ENCODE measurements around the gene REM1. TPM values are rescaled to one million over a fixed set of nuclear protein-coding genes. Genes with fewer than 3 reads are reported as not detected.

REM1 gene
- total RNA-seq, 2 donors from 2014 or later, result 1.3 to 4.9 TPM

DNA sequence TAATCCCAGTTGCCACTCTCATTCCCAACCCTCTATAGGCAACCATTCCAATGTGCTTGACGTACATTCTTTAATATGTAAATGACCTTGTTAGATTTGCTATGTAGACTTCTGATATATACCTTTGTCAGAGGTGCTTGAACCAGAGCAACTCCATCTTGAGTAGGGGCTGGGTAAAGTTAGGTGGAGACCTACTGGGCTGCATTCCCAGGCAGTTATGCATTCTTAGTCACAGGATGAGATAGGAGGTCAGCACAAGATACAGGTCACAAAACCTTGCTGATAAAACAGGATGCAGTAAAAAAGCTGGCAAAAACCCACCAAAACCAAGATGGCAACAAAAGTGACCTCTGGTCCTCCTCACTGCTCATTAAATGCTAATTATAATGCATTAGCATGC lies 30.8 kb downstream of the REM1 start:
- TF ChIP-seq, protein P1, sequence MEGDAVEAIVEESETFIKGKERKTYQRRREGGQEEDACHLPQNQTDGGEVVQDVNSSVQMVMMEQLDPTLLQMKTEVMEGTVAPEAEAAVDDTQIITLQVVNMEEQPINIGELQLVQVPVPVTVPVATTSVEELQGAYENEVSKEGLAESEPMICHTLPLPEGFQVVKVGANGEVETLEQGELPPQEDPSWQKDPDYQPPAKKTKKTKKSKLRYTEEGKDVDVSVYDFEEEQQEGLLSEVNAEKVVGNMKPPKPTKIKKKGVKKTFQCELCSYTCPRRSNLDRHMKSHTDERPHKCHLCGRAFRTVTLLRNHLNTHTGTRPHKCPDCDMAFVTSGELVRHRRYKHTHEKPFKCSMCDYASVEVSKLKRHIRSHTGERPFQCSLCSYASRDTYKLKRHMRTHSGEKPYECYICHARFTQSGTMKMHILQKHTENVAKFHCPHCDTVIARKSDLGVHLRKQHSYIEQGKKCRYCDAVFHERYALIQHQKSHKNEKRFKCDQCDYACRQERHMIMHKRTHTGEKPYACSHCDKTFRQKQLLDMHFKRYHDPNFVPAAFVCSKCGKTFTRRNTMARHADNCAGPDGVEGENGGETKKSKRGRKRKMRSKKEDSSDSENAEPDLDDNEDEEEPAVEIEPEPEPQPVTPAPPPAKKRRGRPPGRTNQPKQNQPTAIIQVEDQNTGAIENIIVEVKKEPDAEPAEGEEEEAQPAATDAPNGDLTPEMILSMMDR (IDR thresholded peaks at IDR 0.05), result no peak
- TF ChIP-seq POLR2A (IDR thresholded peaks at IDR 0.05) (no peak), POLR2AphosphoS5 (IDR thresholded peaks at IDR 0.05) (no peak)
- WGBS, result 77% methylated on average over 1 of the region's 1 CpG
- Histone ChIP-seq H3K9me3 (no peaks in the 10 kb centered on the region), H3K4me1 (replicated peaks) (no peaks in the 10 kb centered on the region), H3K27me3 (replicated peaks; ENCODE audit: insufficient read depth) (no peaks in the 10 kb centered on the region), H3K27ac (no peak overlapping the region), H3K36me3 (no peaks in the 10 kb centered on the region), H3K4me3 (no peak overlapping the region)
- intact Hi-C loops (cut with DNase I), result no loop called here
- DNase-seq (ENCODE audit: low spot score), result no peak

DNA sequence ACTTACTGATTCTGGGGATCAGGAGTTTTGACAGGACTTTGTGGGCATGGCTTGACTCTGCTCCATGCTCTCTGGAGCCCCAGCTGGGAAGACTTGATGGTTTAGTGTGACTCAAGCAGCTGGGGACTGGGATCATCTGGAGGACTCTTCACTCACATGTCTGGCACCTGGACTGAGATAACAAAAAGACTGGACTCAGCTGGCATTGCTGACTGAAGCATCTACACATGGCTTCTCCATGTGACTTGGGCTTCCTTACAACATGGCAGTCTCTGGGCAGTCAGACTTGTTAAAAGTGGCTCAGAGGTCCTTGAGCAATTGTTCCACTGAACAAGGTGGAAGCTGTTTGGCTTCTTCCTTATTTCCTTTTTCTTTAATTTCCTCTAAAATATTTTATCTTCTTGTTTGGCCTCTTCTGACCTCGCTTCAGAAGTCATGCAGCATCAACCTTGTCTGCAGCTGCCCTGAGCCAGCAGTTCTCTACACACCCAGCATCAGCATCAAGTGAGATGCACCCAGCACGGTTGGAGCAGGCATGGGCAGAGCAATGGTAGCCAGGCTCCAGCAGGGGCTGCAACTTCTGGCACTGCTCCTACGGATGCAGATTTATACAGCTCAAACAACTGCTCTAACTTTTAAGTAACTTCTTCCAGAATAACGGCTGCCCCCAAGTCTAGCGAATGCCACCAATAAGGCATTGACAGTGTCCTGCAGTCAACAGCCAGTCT lies 33.6 kb downstream of the REM1 start:
- Histone ChIP-seq H3K27ac (no peak overlapping the region), H3K36me3 (no peaks in the 10 kb centered on the region), H3K27me3 (replicated peaks; ENCODE audit: insufficient read depth) (no peaks in the 10 kb centered on the region), H3K4me1 (replicated peaks) (no peaks in the 10 kb centered on the region), H3K4me3 (no peak overlapping the region), H3K9me3 (no peaks in the 10 kb centered on the region)
- 75% methylated on average over 5 of the region's 5 CpGs for WGBS
- TF ChIP-seq POLR2A (IDR thresholded peaks at IDR 0.05), result no peak
- TF ChIP-seq POLR2AphosphoS5 (IDR thresholded peaks at IDR 0.05), result no peak
- TF ChIP-seq, protein P1 (IDR thresholded peaks at IDR 0.05), result no peak
- intact Hi-C loops (cut with DNase I), result no loop called here
- DNase-seq (ENCODE audit: low spot score), result no peak

DNA sequence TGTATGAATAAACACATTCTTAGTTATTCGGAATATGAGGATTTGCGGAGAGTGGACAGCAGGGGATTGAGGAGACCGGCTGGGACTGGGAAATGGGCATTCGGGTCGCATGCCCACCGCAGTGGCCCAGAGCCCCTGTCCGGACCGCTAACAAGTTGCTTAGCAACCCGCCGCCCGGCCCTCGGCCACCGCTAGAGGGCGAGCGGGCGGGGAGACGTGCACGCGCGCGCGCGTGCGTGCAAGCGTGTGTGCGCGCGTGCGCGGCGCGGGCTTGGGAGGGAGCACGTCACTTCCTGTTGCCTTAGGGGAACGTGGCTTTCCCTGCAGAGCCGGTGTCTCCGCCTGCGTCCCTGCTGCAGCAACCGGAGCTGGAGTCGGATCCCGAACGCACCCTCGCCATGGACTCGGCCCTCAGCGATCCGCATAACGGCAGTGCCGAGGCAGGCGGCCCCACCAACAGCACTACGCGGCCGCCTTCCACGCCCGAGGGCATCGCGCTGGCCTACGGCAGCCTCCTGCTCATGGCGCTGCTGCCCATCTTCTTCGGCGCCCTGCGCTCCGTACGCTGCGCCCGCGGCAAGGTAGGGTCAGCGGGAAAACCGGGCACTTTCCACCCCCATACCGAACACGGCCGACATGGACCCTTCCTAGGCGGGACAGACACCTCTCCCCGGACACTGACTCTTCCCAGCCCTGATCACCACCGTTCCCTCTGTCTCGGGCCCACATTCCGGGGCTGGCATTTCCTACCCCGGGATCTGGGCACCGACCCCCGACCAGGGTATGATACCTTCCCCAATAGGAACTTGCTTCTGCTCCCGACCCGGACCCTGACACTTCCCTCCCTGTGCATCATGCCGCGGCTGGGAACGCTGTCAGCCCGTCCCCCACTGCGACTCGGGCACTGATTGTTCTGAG lies 39.3 kb downstream of the REM1 start, which contains the start of gene HM13:
HM13 (plus strand) TSS at position 289 of the 918 bp plus-strand sequence; CDS start at position 399, 110 bp downstream.
- H3K9me3 ChIP-seq, result no peaks in the 10 kb centered on the region
- no peaks in the 10 kb centered on the region for H3K36me3 ChIP-seq
- TF ChIP-seq POLR2AphosphoS5 (IDR thresholded peaks at IDR 0.05) (peak; percentile 71), POLR2A (IDR thresholded peaks at IDR 0.05) (peak; percentile 77)
- TF ChIP-seq, protein P1 (IDR thresholded peaks at IDR 0.05), result peak; percentile 98 to 99 (median 99)
- intact Hi-C loops (cut with DNase I), result no loop called here
- WGBS, result under 1% methylated on average over 58 of the region's 86 CpGs
- DNase-seq (ENCODE audit: low spot score), result peak; percentile 88
- H3K4me3 ChIP-seq, result peak within 1 kb of the TSS; percentile 89 to 97
- H3K27ac ChIP-seq, result peak within 1 kb of the TSS; percentile 65 to 75
- no peaks in the 10 kb centered on the region for H3K27me3 ChIP-seq (replicated peaks; ENCODE audit: insufficient read depth)
- peaks cover 17% of the 10 kb centered on the region for H3K4me1 ChIP-seq (replicated peaks)

DNA sequence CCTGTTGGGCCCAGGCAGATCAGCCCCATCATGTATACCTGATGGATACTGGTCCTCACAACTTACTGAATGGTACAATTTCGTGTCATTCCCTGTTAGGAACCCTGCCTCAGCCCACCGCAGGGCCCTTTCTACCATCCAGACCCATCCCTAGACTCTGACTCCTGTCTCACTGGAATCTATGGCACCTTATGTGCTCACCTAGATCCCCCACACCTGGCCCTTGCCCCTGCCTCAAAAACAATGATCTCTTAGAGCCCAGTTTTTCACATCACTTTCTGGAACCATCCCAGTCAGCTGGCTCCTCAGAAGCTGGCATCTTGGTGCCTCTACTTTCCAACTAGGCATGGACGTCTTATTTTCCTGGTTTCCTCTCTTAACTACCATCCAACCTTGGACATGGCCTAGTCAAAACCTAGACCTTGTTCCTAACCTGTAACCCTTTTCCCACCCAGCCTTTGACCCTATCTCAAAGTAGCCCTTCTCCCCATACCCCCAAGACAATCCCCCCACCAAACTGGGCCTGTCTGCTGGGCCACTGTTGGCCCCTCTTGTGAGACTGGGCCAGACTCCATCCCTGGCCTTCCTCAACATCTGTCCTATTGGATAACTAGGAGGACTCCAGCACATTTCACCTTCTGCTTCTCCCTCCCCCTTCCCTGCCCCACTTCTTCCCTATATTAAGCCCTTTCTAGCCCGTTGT lies 40.1 kb downstream of the REM1 start:
- no peaks in the 10 kb centered on the region for H3K27me3 ChIP-seq (replicated peaks; ENCODE audit: insufficient read depth)
- intact Hi-C loops (cut with DNase I), result no loop called here
- peaks cover 17% of the 10 kb centered on the region for H3K4me1 ChIP-seq (replicated peaks)
- peak overlapping the region; percentile 65 to 75 for H3K27ac ChIP-seq
- H3K4me3 ChIP-seq, result peak overlapping the region; percentile 89 to 97
- DNase-seq (ENCODE audit: low spot score), result no peak
- H3K9me3 ChIP-seq, result no peaks in the 10 kb centered on the region
- WGBS, result 13% methylated on average over 4 of the region's 4 CpGs
- no peak for TF ChIP-seq POLR2AphosphoS5 (IDR thresholded peaks at IDR 0.05)
- TF ChIP-seq, protein P1 (IDR thresholded peaks at IDR 0.05), result no peak
- no peak for TF ChIP-seq POLR2A (IDR thresholded peaks at IDR 0.05)
- H3K36me3 ChIP-seq, result no peaks in the 10 kb centered on the region
